Endothelial cell of umbilical vein (primary cell): ENCODE results near the gene CD82.

Experiments
- EZH2 ChIP-seq: IDR thresholded peaks from 2 replicates; pipeline ENCODE4 v1.6.1; 2012; ENCODE audit warnings: borderline replicate concordance, low read depth, mild to moderate bottlenecking, moderate library complexity, low read length, inconsistent platforms; ENCODE audit not compliant: severe bottlenecking
- MYC ChIP-seq: IDR thresholded peaks from one replicate; pipeline ENCODE4 v1.6.1; 2011; ENCODE audit warnings: mild to moderate bottlenecking, low read depth, low read length
- POLR2A ChIP-seq: IDR thresholded peaks from 2 replicates; pipeline ENCODE4 v1.6.1; 2012; ENCODE audit warnings: low read depth, mild to moderate bottlenecking, control low read depth, low read length
- POLR2AphosphoS5 ChIP-seq: IDR thresholded peaks from 2 replicates; pipeline ENCODE4 v1.6.1; 2012; ENCODE audit warnings: low read depth, mild to moderate bottlenecking, control low read depth, low read length, moderate library complexity; ENCODE audit not compliant: insufficient read depth
- TF ChIP-seq, protein P1 (sequence below), 2 donors: IDR thresholded peaks; 1 replicate in 1 of 2; 2 replicates in 1 of 2; pipeline ENCODE4 v1.5.1; 2011; ENCODE audit warnings: low read length in 2 of 2, mild to moderate bottlenecking in 2 of 2, moderate library complexity in 2 of 2, control low read depth in 1 of 2, inconsistent platforms in 1 of 2, low read depth in 1 of 2; ENCODE audit not compliant: insufficient read depth in 1 of 2; ENCODE audit errors: extremely low read depth in 1 of 2
- TF ChIP-seq, protein P2 (sequence below): IDR thresholded peaks from 2 replicates; pipeline ENCODE4 v1.6.1; 2011; ENCODE audit not compliant: insufficient read depth, insufficient read length

- TF ChIP-seq, protein P1, sequence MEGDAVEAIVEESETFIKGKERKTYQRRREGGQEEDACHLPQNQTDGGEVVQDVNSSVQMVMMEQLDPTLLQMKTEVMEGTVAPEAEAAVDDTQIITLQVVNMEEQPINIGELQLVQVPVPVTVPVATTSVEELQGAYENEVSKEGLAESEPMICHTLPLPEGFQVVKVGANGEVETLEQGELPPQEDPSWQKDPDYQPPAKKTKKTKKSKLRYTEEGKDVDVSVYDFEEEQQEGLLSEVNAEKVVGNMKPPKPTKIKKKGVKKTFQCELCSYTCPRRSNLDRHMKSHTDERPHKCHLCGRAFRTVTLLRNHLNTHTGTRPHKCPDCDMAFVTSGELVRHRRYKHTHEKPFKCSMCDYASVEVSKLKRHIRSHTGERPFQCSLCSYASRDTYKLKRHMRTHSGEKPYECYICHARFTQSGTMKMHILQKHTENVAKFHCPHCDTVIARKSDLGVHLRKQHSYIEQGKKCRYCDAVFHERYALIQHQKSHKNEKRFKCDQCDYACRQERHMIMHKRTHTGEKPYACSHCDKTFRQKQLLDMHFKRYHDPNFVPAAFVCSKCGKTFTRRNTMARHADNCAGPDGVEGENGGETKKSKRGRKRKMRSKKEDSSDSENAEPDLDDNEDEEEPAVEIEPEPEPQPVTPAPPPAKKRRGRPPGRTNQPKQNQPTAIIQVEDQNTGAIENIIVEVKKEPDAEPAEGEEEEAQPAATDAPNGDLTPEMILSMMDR (IDR thresholded peaks at IDR 0.05; ENCODE audit: extremely low read depth in 1 of 2, insufficient read depth in 1 of 2, low read depth in 1 of 2, low read length in 2 of 2): no peak
- TF ChIP-seq MYC: no peak
- no peak for TF ChIP-seq EZH2
- TF ChIP-seq, protein P2, sequence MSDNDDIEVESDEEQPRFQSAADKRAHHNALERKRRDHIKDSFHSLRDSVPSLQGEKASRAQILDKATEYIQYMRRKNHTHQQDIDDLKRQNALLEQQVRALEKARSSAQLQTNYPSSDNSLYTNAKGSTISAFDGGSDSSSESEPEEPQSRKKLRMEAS: no peak
- TF ChIP-seq POLR2A: no peak
- TF ChIP-seq POLR2AphosphoS5: no peak
Observed at GRCh38 chr11:44589301-44589700, 23.8 kb downstream of the CD82 start.
